GM19043 (cell line): Measurements from ENCODE around the gene MICB.
"Not testable (repeated sequence)": the region's sequence is repeated elsewhere in the genome, so short reads cannot be mapped to it uniquely, and the experiment has no call there.

Experiments used
- ATAC-seq: cut with Tn5 transposase; IDR thresholded peaks from one replicate; pipeline ENCODE4 v1.9.1; 2021; ENCODE audit warnings: low read depth; ENCODE audit not compliant: unreplicated experiment

Gene MICB

DNA sequence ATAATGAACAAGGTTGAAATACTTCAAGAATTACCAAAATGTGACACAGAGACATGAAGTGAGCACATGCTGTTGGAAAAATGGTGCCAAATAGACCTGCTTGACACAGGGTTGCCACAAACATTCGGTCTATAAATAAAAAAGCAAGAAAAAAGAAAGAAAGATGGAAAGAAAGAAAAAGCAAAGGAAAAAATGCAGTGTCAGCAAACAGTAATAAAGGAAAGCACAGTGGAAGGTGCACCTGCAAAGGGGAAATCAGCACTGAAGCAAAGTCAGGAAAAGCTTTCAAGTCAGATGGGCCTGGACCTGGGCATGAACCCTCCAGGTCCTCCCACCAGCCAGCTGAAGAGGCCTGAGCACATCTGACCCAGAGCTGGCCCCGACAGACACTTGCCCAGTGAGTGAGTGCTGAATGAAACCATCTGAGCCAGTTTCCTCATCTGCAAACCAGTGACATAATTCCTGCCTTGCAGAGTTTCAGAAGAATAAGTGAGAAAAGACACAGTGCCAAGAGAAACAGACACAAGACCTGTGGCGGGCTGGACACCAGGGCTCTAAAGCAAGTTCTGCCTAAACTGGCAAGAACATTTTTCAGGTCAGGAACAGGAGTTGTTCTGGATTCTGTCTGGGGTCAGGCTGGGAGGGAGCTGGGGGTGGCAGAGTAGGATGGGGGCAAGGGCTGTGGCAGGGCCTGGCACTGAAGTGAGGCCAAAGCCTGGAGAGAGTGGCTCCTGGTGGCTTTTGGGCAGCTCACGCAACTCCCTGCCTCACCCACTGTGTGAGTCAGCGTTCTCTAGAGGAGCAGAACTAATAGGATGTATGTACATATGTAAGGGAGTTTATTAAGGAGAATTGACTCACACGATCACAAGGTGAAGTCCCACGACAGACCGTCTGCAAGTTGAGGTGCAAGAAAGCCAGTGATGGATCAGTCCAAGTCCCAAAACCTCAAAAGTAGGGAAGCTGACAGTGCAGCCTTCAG lies 23.9 kb upstream of the MICB start:
- ATAC-seq, result no peak

DNA sequence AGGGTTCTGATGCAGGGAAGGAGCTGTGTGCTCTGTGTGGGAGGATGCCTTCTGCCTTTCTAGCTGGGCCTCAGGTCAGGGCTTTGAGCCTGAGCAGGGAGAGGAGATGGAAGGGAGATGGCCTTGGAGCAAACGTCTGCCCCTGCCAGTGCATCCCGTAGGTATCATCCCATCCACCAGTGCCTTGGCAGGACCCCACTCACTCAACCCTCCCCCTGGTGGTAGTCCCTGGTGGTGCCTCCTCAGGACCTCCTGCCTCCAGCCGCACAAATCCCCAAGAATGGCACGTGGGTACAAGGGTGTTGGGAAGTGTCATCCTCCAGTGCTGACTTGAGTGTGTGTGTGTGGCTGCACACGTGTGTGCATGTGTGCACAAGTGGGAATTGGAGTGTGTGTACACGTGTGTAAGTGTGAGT lies 23.1 kb upstream of the MICB start:
- ATAC-seq, result no peak

DNA sequence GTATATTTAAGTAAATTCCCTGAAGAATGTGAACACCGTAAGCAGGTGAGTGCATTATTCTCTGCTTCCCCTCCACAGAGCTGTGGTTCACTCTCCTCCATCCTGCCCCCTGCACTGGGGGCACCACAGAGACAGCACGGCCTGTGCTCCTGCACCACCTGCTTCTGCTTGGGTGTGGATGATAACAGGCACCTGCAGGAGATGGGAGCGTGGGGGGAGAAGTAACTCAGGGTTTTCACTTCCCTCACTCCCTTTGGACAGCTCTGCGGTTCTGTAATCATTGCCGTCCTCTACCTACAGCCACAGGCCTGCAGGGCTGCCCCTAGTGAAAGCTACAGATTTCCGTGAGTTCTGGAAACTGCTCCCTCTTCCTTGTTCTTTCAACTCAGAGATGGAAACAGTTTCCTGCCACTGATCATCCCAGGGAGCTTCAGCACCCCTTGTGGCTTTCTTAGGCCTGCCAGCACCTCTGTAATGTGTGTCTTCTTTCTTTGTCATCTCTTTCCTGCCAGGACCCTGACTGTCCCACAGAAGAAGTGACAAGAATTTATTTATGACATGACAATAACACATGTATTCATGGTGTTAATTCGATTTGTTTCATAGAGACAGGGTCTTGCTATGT lies 21.3 kb upstream of the MICB start:
- ATAC-seq, result no peak

DNA sequence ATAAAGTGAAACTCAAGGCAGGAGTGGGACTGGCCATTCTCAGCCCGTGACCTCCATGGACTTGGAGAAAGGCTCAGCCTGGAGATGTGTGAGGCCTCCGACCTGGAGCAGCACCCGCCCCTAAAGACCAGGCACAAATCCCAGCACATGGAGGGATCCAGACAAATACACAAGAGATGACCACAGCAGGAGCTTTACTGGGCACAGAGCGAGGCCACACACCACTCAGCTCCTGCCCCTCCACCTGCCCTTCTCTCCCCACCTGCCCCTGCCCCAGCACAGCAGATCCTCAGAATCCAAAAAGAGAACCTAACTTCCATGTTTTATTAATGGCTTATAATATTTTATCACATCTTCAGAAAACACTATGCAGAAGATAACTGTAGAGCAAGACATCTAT lies 20.4 kb upstream of the MICB start:
- ATAC-seq, result no peak

DNA sequence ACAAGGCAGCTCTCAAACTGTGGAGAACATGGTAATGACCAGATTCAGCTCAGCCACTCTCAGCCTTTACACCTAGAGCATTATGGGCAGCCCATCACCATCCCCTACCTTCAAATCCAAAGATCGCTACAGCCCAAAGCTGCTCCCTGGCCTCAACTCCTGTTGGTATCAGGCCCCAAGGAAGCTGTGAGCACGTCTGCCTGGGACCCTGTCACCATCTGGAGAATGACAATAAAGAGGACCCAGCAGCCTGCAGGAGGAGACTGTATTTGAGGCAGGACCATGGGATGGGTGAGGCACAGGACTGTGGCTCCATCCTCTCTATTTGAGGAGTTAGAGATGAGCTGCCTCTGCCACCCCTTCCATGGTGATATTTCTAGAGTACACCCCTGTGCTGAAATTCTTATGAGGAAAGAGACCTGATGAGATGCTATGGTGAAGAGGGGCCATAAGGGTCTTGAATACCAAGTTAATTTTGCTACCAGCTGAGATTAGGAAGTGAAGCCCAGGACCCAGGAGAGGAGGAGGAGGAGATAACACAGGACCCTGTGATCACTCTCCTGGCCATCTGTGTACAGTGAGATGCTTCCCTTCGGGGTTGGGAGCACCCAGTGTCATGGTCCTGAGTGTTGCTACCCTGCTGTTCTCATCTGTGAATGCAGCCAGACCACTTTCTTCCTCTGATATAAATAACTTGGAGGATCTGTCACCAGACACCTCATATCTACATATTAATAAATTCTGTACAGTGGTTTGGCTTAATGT lies 19.6 kb upstream of the MICB start:
- no peak for ATAC-seq

DNA sequence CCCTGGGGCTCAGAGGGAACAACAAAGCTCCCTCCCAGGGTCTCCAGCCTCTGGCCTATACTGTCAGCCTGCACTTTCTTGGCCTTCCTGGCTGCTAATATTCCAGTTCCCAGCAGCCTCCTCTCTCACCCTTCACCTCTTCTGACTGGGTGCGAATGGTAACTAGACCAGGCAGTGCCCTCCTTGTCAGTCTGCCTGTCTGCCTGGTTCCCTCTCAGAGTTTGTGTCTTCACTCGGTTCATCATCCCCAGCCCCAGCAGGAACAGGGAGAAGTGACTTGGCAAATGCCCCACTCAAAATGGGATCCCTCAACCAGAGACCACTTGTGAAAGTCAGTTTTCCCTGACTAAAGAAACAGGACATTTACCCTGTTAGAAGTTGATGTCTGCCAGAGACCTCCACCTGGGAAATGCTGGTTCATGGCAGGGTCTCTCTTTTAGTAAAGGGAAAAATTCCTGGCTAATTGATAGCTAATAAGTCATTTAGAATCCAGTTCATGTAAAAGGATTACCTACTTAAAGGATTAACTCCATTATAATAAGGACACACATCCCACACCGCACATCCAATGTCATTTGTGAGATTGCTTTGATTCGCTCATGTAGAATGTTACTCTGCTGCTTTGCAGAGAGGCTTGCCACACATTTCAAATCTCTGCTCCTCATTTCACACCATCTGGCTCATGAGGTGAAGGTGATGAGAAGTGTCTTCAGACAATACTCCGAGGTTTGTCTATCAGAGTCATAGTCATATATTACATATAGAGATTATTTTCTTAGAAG lies 18.6 kb upstream of the MICB start:
- ATAC-seq, result no peak

DNA sequence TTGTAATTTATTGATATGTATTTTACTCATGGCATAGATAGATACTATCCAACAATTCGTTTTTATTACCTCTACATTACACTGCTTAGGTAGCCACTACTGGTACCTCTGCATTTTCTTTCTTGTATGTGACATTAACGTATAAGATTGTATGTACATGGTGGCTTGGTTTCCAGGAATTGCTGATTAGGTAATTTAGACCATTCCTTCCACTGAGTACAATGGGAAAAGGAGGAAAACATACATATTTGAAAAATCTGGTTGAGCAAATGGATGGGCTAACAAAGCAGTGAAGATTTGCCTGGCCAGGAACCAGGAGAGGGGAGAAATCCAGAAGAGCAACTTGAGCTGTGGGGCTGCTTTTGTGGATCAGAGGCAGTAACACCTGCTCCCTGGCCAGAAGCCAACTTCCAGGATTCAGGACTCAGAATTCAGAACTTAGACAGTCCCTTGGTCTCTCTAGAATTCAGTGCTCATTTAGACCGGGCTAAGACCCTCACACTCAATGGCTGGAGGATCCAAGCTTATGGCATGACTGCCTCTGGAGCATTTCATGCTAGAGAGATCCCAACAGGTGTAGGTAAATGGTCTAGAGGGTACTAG lies 17.9 kb upstream of the MICB start:
- ATAC-seq, result no peak

DNA sequence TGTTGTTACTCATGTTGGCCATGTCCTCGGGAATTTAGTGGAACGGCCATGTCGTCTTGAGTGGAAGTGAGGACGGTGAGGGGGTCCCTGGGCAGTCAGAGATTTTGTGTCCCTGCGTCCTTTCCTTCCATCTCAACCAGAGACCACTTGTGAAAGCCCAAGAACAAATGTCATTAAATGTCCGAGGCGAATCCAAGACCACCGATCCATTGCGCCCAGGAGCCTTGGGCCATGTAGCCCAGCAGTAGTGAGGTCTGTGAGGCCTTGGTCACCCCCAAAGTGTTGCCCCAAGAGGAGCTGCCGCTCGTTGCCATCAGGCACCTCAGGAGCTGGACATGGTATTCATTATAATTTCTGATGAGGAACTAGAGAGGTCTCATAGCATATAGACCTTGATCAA lies 17.4 kb upstream of the MICB start:
- ATAC-seq, result no peak

DNA sequence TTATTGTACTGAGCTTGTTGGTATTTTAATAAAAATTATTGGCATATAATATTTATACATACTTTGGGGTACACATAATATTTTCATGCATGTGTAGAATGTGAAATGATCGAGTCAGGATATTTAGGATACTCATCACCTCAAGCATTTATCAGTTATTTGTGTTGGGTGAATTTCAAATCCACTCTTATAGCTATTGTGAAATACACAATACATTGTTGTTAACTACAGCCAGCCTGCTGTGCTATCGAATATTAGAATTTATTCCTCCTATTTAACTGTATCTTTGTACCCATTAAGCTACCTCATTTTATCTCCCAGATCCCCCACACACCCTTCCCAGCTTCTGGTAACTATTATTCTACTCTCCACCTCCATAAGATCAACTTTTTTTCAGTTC lies 14.6 kb upstream of the MICB start:
- ATAC-seq, result no peak

DNA sequence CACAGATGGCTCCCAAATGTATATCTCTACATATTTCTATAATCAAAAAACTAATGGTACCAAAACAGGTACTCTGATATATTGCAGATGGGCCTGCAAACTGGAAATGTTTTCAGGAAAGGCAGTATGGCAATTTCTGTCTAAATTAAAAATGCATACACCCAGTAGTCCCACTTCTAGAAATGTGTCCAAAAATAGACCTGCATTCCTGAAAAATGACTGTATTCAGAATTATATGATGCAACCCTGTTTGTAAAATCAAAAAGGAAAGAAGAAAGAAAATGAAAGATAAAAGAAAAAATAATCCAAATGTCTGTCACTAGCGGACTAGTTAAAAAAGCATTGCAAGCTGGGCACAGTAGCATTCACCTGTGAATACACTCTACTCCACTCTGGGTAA lies 12.9 kb upstream of the MICB start:
- no peak for ATAC-seq

DNA sequence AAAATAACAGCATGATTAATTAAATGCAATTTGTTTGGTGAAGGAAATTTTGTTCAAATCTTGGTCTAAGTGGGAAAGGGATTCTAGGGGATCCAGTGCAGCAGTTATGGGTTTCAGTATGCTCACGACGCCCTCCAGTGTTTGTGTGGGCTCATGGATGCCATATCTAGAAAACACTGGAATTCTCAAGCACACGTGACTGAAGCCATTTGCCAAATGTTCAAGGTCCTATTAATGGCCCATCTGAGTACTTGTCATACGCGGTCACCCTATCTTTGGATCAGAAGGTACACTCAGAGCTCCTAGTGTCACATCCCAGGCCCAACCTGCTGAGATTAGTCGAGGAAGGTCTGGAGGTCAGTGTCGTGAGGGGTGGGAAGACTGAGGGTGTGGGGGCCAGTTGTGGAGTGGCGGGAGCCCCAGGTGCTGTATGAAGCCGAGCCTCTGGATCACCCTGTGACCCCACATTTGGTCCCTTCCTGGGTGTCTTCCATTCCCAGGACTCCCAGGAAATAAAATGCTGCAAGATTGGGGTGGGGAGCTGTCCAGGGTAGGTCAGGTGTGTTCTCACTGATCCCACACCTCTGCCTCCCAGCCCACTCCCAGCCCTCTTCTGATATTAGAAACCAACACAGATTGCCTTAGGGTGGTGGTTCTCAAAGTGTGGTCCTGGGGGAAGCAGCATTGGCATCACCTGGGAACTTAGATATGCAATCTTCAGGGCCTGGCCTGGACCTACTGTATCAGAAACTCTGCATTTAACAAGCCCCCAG lies 11.7 kb upstream of the MICB start:
- not testable (repeated sequence) for ATAC-seq

DNA sequence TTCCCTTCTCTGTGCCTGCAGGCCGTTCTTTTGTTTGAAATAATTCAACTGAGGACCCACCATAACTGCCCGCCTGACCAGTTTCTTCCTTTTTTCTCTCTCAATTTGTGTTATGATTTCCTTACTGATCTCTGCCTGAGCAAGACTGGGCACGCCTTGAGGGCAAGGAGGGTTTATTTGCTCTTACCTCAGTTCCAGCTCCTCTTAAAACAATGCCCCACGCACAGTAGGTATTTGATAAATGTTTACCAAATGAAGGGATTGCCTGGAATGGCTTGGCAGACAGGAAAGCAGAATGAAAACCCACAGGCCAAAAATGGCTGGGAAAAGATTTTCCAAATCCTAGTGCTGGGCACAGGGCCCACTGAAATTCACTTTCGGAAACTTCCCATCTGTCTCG lies 10.3 kb upstream of the MICB start:
- not testable (repeated sequence) for ATAC-seq

DNA sequence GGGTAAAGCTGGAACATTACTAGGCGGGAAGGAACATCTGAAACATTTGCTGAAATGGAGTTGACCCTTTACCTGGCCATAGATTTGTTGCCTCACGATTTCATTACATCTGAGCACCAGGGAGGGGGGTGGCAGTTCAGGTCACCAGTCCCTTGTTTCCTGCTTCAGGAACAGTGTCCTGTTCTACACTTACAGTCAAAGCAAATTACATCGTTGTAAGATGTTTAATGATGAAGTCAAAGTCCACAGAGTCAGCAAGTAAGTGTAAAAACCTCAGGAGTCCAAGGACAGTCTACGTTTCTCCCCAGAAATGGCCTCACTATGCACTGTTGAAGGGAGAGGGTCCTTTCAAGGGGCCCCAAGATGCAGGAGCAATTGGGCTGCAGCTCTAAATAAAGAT lies 8.9 kb upstream of the MICB start:
- no peak for ATAC-seq

DNA sequence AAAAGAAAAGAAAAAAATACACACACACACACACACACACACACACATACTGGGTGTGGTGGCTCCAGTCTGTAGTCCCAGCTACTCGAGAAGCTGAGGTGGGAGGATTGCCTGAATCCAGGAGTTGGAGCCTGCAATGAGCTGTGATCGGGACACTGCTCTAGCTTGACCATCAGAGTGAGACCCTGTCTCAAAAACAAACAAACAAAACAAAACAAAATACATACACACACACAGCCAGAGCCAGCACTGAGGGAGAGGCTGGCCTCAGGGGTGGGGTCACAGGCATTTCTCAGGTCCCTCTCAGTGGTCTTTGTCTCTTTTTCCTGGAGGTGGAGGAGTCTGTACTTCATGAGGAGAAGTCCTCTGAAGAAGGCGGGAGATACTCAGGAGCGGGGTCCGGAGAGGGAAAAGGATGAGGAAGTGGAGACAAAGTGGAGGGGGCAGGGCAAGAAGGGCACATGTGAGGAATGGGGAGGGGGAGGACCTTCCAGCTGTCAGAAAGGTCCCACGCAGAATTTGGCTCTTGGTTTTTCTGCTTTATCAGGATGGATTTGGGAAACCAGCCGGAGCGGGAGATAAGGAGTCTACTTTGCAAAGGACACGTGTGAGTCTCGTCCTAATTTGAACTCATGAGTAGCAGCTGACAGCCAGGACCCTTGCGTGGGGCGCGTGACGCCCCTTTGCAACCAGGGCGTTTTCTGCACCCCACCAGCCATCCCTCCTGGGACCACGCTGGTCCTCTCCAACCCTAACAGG lies 7.7 kb upstream of the MICB start:
- no peak for ATAC-seq

DNA sequence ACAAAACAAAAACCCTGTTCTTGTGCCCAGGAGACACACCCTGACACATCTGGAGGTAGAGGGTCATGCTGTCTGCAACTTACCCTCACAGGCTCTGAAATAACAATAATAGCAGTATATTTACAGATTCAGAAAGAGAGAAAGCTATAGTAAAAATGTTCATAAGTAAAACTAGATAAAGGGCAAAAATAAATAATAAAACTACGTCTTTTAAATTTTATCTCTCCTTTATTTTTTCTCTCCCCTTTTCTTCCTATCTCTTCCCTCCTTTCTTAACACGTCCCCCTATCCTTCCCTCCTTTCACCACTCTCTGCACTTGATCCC lies 4.4 kb upstream of the MICB start:
- not testable (repeated sequence) for ATAC-seq

DNA sequence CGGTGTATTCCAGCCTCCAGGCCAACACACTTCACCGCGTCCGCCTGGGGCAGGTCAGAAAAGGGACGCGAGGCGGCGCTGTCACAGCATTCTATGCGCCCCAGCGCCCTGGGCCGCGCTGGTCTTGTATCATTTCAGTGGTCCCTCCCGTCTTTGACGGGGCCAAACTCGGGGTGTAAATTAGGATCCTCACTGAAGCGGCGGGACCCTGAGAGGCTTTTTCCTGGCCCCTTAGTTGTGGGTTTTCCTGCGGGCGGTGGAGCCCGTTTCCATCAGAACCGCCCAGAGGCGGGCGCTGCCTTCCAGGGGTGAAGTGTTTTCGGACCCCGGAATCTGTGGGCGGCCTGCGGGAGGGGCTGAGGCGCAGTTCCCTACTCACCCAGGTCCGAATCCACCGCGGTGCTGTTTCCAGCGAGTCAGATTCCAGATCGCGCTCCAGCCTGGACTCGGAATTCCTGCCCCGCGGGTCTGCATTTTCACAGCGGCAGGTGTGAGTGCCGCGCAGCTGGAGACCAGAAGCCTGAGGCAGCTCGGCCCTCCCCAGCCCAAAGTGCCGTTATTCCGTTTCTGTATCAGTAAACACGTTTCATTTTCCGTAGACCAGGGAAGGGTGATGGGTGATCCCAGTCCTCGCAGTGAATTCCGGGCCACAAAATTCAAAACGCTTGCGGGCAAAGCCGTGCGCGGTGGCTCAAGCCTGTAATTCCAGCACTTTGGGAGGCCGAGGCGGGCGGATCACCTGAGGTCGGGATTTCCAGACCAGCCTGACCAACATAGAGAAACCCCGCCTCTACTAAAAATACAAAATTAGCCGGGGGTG lies 3.9 kb upstream of the MICB start:
- no peak for ATAC-seq

DNA sequence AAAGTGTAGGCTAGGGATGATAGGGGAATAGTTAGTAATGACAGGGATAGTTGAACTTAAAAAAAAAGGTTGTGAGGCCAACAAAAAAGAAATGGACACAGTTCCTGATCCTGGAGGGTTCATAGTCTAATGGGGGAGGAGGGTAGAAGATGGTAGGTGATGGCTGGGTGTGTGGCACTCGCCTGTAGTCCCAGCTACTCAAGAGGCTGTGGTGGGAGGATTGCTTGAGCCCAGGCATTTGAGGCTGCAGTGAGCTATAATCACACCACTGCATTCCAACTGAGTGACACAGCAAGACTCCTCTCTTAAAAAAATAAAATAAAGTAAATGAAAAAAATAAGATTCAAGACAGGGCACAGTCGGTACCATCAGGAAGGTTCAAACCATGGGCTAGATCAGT lies 2.4 kb upstream of the MICB start:
- no peak for ATAC-seq

DNA sequence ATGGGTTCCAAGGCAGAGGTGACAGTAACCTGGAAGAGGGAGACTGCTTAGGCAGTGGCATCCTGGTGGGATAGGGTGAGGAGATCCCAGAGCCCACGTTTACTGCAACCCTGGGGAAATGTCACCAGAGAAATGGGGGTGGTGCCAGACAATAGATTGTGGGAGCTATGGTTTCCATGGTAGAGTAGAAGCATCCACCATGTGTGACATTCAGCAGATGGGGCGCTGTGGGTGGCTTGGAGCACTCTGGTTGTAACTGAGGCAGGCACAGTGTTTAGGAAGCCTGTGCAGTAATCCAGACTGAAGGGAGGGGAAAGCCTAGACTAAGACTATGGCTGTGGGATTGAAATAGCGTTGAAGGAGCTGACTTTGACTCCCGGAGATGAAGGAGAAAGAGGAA lies 1.1 kb upstream of the MICB start:
- ATAC-seq, result not testable (repeated sequence)
